22Rv1 (cell line): ENCODE data around the gene ASIC3.

ENCODE experiments used
- H3K27ac ChIP-seq: fragments of 450-650 bp; 2 replicates; pipeline ENCODE4 v1.5.1; 2017
- CTCF ChIP-seq: fragments of 450-650 bp; IDR thresholded peaks from 2 replicates; pipeline ENCODE4 v1.5.1; 2017; ENCODE audit warnings: mild to moderate bottlenecking
- ZFX ChIP-seq: fragments of 450-650 bp; IDR thresholded peaks from 2 replicates; pipeline ENCODE4 v1.6.1; 2017; ENCODE audit warnings: antibody characterized with exemption, borderline replicate concordance

Gene ASIC3

DNA sequence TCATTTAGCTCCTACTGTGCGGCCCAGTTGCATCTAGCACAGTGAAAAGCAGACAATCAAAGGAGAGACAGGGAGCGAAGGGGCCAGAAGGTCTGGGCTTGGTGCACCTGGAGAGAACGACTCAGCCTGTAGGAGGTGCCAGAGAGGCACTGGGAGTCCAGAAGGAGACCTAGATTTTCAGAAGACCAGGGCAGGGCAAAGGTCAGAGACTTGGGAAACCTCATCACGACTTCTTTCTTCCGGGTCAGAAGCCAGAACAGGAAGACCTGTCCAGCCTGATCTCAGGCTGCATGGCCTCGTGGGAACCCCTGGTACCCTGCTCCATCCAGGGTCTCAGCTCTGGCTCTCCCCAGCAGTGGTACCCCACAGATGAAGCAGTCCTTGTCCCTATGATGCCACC lies 43.1 kb downstream of the ASIC3 start:
- TF ChIP-seq ZFX (no peak), CTCF (peak; percentile 90)
- peak overlapping the region; percentile 1; the same call in 1 of the 2 replicates for H3K27ac ChIP-seq

DNA sequence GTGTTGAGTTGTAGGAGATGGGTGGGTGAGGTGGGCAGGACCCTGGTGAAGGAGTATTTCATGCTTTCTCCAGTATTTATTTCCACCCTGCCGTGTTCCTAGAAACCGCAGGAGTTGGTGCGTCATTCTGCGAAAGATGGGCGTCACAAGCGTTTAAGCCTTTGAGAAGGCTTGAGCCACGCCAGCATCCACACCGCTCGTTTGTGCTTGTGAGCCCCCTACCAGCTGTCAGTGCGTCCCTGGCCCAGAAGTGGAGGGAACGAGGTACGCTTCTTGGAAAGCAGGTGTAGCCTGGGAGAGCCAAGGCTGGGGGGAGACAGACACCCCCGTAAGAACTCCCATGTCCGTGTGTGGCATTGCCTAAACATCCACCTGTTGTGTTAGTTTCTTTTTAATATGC lies 43.7 kb downstream of the ASIC3 start:
- H3K27ac ChIP-seq, result peak overlapping the region; percentile 1; the same call in 1 of the 2 replicates
- TF ChIP-seq ZFX (no peak), CTCF (no peak)

DNA sequence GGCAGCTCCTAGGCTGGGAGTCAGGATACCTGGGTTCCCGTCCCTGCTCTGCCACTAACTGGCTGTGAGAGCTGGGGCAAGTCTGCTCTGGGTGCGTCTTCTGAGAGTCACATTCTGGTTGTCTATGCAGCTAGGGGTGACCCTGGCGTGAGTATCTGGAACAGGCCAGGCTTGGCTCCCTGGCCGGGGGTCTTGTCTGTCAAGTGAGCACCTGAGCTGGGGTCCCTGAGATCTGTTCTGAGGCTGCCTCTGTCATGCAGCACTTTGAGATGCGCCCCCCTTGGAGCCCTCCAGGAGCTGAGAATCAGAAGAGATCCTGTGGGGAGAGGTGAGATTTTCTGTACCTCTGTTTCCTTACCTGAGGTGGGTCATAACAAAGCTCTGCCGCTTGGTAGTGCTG lies 45.4 kb downstream of the ASIC3 start:
- TF ChIP-seq CTCF (no peak), ZFX (no peak)
- H3K27ac ChIP-seq, result no peak overlapping the region

DNA sequence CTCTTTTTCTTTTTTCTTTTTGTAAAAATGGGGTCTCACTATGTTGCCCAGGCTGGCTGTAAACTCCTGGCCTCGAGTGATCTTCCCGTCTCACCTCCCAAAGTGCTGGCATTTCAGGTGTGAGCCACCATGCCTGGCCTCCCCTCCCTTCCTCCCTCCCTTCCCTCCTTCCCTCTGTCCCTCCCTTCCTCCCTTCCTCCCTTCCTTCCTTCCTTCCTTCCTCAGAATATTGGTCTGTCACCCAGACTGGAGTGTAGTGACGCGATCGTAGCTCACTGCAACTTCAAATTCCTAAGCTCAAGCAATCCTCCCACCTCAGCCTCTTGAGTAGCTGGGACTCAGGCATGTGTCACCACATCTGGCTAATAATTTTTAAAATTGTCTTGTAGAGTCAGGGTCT lies 46.3 kb downstream of the ASIC3 start:
- TF ChIP-seq CTCF, result no peak
- no peak for TF ChIP-seq ZFX
- H3K27ac ChIP-seq, result no peak overlapping the region

- no peak overlapping the region for H3K27ac ChIP-seq
- TF ChIP-seq CTCF (no peak), ZFX (no peak)
These were observed 46.9 kb downstream of the ASIC3 start for GRCh38 chr7:151095123-151095797.

DNA sequence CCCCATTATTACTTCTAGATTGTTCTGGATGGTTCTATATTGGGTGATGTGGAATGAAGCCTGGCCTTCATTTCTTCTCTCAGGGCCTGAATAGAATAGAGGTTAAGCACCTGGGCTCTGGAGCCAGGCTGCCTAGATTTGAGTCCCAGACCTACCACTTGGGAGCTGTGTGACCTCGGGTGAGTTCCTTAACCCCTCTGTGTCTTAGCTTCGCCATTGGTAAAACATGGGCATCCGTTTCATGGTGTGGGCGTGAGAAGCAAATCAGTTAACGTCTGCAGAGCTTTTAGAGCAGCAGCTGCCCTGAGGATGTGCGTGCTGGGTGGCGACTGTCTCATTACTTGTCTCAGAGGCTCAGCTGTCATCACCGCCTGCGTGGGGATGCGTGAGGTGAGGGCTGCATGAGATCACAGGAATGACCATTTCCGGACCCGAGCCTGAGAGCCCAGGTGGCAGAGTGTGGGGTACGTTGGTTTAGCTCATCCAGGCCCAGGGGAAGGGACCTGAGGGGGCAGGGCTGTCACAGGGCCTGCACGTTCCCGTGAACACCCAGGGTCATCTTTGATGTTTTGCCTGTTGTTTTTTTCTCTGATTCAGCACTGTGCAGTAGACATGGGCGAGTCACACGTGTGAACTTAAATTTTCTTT lies 47.6 kb downstream of the ASIC3 start:
- TF ChIP-seq ZFX (no peak), CTCF (no peak)
- no peak overlapping the region for H3K27ac ChIP-seq

DNA sequence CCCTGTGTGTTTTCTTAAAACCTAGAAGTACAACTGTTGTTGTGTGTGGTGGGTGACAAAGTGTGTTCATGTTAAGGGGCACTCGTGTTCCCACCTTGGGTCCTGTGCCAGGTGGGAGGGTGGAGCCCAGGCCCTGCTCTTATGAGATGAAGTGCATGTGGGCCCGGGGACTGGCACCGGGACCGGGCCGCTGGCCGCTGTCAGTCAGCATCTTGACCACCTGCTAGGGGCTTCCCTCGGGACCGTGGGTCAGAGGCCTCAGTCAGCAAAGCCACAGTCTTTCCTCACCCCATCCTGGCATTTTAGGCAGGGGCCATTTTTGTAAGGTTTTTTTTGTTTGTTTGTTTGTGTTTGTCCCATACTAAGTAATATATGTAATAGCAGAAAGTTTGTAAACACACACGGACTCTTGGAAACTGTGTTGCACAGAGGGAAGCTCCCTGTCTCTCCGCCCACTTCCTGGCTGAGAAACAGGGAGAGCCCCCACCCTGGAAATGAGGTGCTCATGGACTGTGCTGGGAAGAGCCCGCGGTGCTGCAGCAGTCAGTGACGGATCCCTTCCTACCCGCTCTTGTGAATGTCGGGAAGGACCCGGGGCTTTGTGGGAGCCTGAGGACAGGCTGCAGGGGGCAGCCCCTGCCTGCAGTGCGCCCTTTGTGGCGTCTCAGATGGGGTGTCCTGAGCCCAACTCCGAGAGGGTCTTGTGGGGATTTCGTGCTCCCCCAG lies 51.3 kb downstream of the ASIC3 start:
- H3K27ac ChIP-seq, result 0 out of 2 replicates have a peak overlapping the region, but pooled peaks have one; percentile 10
- TF ChIP-seq ZFX (no peak), CTCF (no peak)
